Nephron (organoid): Measurements from ENCODE around the gene UBE3C.
A peak's percentile ranks its signal among the peaks of the same experiment; 100 is the strongest.
"Not testable (repeated sequence)": the region's sequence is repeated elsewhere in the genome, so short reads cannot be mapped to it uniquely, and the experiment has no call there.

Source experiments
- H3K27ac Mint-ChIP-seq, 3 experiments: 2 replicates each; pipeline ENCODE4 v1.8.0; 2020; ENCODE audit warnings: mixed read lengths in 3 of 3, mild to moderate bottlenecking in 2 of 3, moderate library complexity in 1 of 3
- H3K27me3 Mint-ChIP-seq: 2 replicates; pipeline ENCODE4 v1.8.0; 2021; ENCODE audit warnings: low read depth, mild to moderate bottlenecking, moderate library complexity, mixed read lengths
- H3K36me3 Mint-ChIP-seq: 2 replicates; pipeline ENCODE4 v1.8.0; 2020; ENCODE audit warnings: low read depth, mixed read lengths
- H3K4me1 Mint-ChIP-seq: 2 replicates; pipeline ENCODE4 v1.8.0; 2020; ENCODE audit warnings: mixed read lengths
- H3K4me3 Mint-ChIP-seq, 3 experiments: 2 replicates each; pipeline ENCODE4 v1.8.0; 2020; ENCODE audit warnings: mild to moderate bottlenecking in 3 of 3, mixed read lengths in 3 of 3, moderate library complexity in 2 of 3
- H3K9me3 Mint-ChIP-seq: 2 replicates; pipeline ENCODE4 v1.8.0; 2020; ENCODE audit warnings: mixed read lengths
- TF ChIP-seq, protein P1 (sequence below), 3 experiments: fragments of 200-600 bp; sonication (generic); IDR thresholded peaks; one replicate each; pipeline ENCODE4 v1.5.0; 2021; ENCODE audit warnings: antibody characterized with exemption in 3 of 3; ENCODE audit not compliant: unreplicated experiment in 3 of 3

Gene UBE3C

DNA sequence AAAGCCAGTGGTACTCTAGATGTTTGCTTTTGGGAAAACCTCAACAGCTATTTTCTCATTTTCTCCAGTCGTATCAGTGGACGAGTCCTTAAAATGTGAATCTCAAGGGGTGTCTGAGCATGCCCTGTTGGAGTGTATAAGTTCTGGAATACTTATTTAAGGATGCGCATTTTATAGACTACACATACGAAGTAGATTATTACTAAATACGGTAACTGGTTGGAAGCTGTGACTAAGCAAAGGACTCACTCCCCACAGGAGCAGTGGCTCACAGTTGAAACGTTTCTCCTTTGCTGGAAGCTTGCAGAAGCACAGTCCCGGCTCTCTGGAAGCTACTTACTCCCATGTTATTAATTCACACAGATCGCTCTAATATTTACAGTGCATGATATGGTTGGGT is 107.3 kb downstream of the UBE3C start:
- H3K27ac Mint-ChIP-seq: no peak overlapping the region
- no peak overlapping the region for H3K4me3 Mint-ChIP-seq
- H3K9me3 Mint-ChIP-seq: no peaks in the 10 kb centered on the region
- no peaks in the 10 kb centered on the region for H3K4me1 Mint-ChIP-seq
- H3K27me3 Mint-ChIP-seq: no peaks in the 10 kb centered on the region
- TF ChIP-seq, protein P1, sequence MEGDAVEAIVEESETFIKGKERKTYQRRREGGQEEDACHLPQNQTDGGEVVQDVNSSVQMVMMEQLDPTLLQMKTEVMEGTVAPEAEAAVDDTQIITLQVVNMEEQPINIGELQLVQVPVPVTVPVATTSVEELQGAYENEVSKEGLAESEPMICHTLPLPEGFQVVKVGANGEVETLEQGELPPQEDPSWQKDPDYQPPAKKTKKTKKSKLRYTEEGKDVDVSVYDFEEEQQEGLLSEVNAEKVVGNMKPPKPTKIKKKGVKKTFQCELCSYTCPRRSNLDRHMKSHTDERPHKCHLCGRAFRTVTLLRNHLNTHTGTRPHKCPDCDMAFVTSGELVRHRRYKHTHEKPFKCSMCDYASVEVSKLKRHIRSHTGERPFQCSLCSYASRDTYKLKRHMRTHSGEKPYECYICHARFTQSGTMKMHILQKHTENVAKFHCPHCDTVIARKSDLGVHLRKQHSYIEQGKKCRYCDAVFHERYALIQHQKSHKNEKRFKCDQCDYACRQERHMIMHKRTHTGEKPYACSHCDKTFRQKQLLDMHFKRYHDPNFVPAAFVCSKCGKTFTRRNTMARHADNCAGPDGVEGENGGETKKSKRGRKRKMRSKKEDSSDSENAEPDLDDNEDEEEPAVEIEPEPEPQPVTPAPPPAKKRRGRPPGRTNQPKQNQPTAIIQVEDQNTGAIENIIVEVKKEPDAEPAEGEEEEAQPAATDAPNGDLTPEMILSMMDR (IDR thresholded peaks at IDR 0.05; ENCODE audit: unreplicated experiment in 3 of 3): no peak
- peaks cover 35% of the 10 kb centered on the region for H3K36me3 Mint-ChIP-seq

- Mint-ChIP-seq H3K27me3 (no peaks in the 10 kb centered on the region), H3K9me3 (no peaks in the 10 kb centered on the region), H3K36me3 (peaks cover 33% of the 10 kb centered on the region), H3K4me1 (no peaks in the 10 kb centered on the region), H3K27ac (no peak overlapping the region), H3K4me3 (no peak overlapping the region)
- TF ChIP-seq, protein P1 (IDR thresholded peaks at IDR 0.05; ENCODE audit: unreplicated experiment in 3 of 3): no peak
These were observed 109.9 kb downstream of the UBE3C start for GRCh38 chr7:157248659-157249058.

- Mint-ChIP-seq H3K9me3 (no peaks in the 10 kb centered on the region), H3K4me1 (no peaks in the 10 kb centered on the region), H3K27ac (no peak overlapping the region), H3K4me3 (no peak overlapping the region), H3K36me3 (peaks cover 46% of the 10 kb centered on the region), H3K27me3 (no peaks in the 10 kb centered on the region)
- TF ChIP-seq, protein P1 (IDR thresholded peaks at IDR 0.05; ENCODE audit: unreplicated experiment in 3 of 3): peak; percentile 57 to 72 (median 66)
These were observed 112.0 kb downstream of the UBE3C start for GRCh38 chr7:157250605-157251228.

DNA sequence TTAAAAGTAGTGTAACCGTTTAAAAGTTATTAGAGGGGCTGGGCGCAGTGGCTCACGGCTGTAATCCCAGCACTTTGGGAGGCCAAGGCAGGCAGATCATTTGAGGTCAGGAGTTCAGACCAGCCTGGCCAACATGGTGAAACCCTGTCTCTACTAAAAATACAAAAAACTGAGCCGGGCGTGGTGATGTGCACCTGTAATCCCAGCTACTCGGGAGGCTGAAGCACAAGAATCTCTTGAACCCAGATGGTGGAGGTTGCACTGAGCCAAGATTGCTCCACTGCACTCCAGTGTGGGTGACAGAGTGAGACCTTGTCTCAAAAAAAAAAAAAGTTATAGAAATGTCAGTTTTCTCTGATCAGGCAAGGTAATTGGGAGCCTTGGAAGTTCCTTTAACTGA is 113.1 kb downstream of the UBE3C start:
- H3K36me3 Mint-ChIP-seq: peaks cover 52% of the 10 kb centered on the region
- H3K9me3 Mint-ChIP-seq, H3K27ac Mint-ChIP-seq, H3K4me3 Mint-ChIP-seq, H3K4me1 Mint-ChIP-seq, H3K27me3 Mint-ChIP-seq: not testable (repeated sequence)

- Mint-ChIP-seq H3K4me3 (no peak overlapping the region), H3K36me3 (peaks cover 59% of the 10 kb centered on the region), H3K9me3 (no peaks in the 10 kb centered on the region), H3K27ac (no peak overlapping the region), H3K27me3 (no peaks in the 10 kb centered on the region), H3K4me1 (no peaks in the 10 kb centered on the region)
- TF ChIP-seq, protein P1 (IDR thresholded peaks at IDR 0.05; ENCODE audit: unreplicated experiment in 3 of 3): no peak
These were observed 115.1 kb downstream of the UBE3C start for GRCh38 chr7:157253850-157254249.

- not testable (repeated sequence) for H3K27ac Mint-ChIP-seq, H3K27me3 Mint-ChIP-seq, H3K4me3 Mint-ChIP-seq, H3K9me3 Mint-ChIP-seq, H3K4me1 Mint-ChIP-seq
- peaks cover 60% of the 10 kb centered on the region for H3K36me3 Mint-ChIP-seq
These were observed 116.1 kb downstream of the UBE3C start for GRCh38 chr7:157254781-157255180.

GRCh38 chr7:157255201-157255606 is 116.5 kb downstream of the UBE3C start:
- Mint-ChIP-seq H3K4me1 (no peaks in the 10 kb centered on the region), H3K9me3 (no peaks in the 10 kb centered on the region), H3K27me3 (no peaks in the 10 kb centered on the region), H3K27ac (no peak overlapping the region), H3K4me3 (no peak overlapping the region), H3K36me3 (peaks cover 60% of the 10 kb centered on the region)
- TF ChIP-seq, protein P1 (IDR thresholded peaks at IDR 0.05; ENCODE audit: unreplicated experiment in 3 of 3): no peak
